Measurements from ENCODE around the gene AUP1. TPM values are rescaled to one million over a fixed set of nuclear protein-coding genes. Genes with fewer than 3 reads are reported as not detected.

Gene AUP1
- total and polyA plus RNA-seq, 2 of the 8 experiments (the other 6 are each of a cell fraction or from before 2014, with no cell fraction given): 83.4 to 121 TPM

DNA sequence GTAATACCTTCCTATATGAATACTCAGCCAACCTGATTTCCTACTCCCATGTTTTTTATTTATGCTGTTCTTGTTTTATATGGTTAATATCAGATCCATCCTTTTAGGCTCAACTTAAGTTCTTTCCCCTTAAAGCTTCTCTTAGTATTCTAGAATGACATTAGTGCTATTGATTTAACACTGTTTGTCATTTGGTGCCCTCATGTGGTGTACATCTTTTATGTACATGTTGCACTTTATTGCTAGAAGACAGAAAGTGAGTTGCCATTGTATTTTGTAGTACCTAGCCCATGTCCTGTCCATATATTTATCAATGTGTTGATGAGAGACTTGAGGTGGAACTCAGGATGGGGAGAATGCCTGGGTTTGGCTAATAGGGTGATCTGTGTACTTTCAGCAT lies 2.7 kb upstream of the AUP1 start (continued):
- TF ChIP-seq CREB1 (IDR thresholded peaks at IDR 0.05) (no peak), ZNF274 (IDR thresholded peaks at IDR 0.05; ENCODE audit: borderline replicate concordance, extremely low read depth, low read length) (no peak), KDM5A (IDR thresholded peaks at IDR 0.05; ENCODE audit: low read length) (no peak)
- TF ChIP-seq, protein P1, sequence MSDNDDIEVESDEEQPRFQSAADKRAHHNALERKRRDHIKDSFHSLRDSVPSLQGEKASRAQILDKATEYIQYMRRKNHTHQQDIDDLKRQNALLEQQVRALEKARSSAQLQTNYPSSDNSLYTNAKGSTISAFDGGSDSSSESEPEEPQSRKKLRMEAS (IDR thresholded peaks at IDR 0.05): no peak
